Stimulated activated naive CD8-positive, alpha-beta T cell treated with anti-CD3 and anti-CD28 coated beads, Interleukin-15, amount 100 ng/mL, for 72 hours (primary cell): ENCODE data around the gene NEK11.

Experiments used
- ATAC-seq: fragments of 150-1000 bp; cut with Tn5 transposase; 2 replicates; pipeline ENCODE4 v1.10.0; 2021; ENCODE audit warnings: mild to moderate bottlenecking, moderate library complexity
- DNase-seq, 2 donors: peaks; one replicate each; pipeline ENCODE4 v3.0.0; 2021 to 2022
- H3K27ac Mint-ChIP-seq, 2 donors: one replicate each; pipeline ENCODE4 v1.8.0; 2022; ENCODE audit warnings: mild to moderate bottlenecking in 2 of 2, mixed read lengths in 2 of 2, moderate library complexity in 2 of 2
- H3K27me3 Mint-ChIP-seq: one replicate; pipeline ENCODE4 v1.8.0; 2022; ENCODE audit warnings: mixed read lengths
- H3K4me1 Mint-ChIP-seq: one replicate; pipeline ENCODE4 v1.8.0; 2022; ENCODE audit warnings: mild to moderate bottlenecking, mixed read lengths
- H3K4me3 Mint-ChIP-seq, 2 donors: one replicate each; pipeline ENCODE4 v1.8.0; 2022; ENCODE audit warnings: mild to moderate bottlenecking in 2 of 2, mixed read lengths in 2 of 2, moderate library complexity in 1 of 2
- H3K9me3 Mint-ChIP-seq, 2 donors: one replicate each; pipeline ENCODE4 v1.8.0; 2022; ENCODE audit warnings: mixed read lengths in 2 of 2

Gene NEK11

GRCh38 chr3:131221731-131222130 lies 195.1 kb downstream of the NEK11 start:
- no peak for DNase-seq

GRCh38 chr3:131222599-131222998 lies 195.9 kb downstream of the NEK11 start:
- H3K27ac Mint-ChIP-seq, result no peak overlapping the region
- DNase-seq (no peak), ATAC-seq (no peak)
- no peaks in the 10 kb centered on the region for H3K27me3 Mint-ChIP-seq
- H3K9me3 Mint-ChIP-seq, result no peaks in the 10 kb centered on the region
- peaks cover 5% of the 10 kb centered on the region for H3K4me1 Mint-ChIP-seq
- no peak overlapping the region for H3K4me3 Mint-ChIP-seq

More at GRCh38 chr3:131221731-131222130, 195.1 kb downstream of the NEK11 start:
- no peak overlapping the region for H3K27ac Mint-ChIP-seq
- no peaks in the 10 kb centered on the region for H3K27me3 Mint-ChIP-seq
- ATAC-seq, result no peak
- no peaks in the 10 kb centered on the region for H3K9me3 Mint-ChIP-seq
- H3K4me1 Mint-ChIP-seq, result peaks cover 5% of the 10 kb centered on the region
- H3K4me3 Mint-ChIP-seq, result no peak overlapping the region

- ATAC-seq (no peak), DNase-seq (no peak)
- no peak overlapping the region for H3K27ac Mint-ChIP-seq
- H3K4me3 Mint-ChIP-seq, result no peak overlapping the region
- no peaks in the 10 kb centered on the region for H3K9me3 Mint-ChIP-seq
- no peaks in the 10 kb centered on the region for H3K27me3 Mint-ChIP-seq
- H3K4me1 Mint-ChIP-seq, result peaks cover 5% of the 10 kb centered on the region
Measured at GRCh38 chr3:131223373-131224289, 197.0 kb downstream of the NEK11 start.

- no peak for DNase-seq
- peaks cover 5% of the 10 kb centered on the region for H3K4me1 Mint-ChIP-seq
- ATAC-seq, result no peak
- no peak overlapping the region for H3K27ac Mint-ChIP-seq
- no peak overlapping the region for H3K4me3 Mint-ChIP-seq
- H3K9me3 Mint-ChIP-seq, result no peaks in the 10 kb centered on the region
- no peaks in the 10 kb centered on the region for H3K27me3 Mint-ChIP-seq
Measured at GRCh38 chr3:131224886-131225550, 198.3 kb downstream of the NEK11 start.

- H3K4me3 Mint-ChIP-seq, result no peak overlapping the region
- ATAC-seq (no peak), DNase-seq (no peak)
- H3K27me3 Mint-ChIP-seq, result no peaks in the 10 kb centered on the region
- no peaks in the 10 kb centered on the region for H3K4me1 Mint-ChIP-seq
- no peak overlapping the region for H3K27ac Mint-ChIP-seq
- no peaks in the 10 kb centered on the region for H3K9me3 Mint-ChIP-seq
Measured at GRCh38 chr3:131228522-131228921, 201.8 kb downstream of the NEK11 start.

GRCh38 chr3:131231710-131232389 lies 205.2 kb downstream of the NEK11 start:
- no peak overlapping the region for H3K4me3 Mint-ChIP-seq
- no peak overlapping the region for H3K27ac Mint-ChIP-seq
- no peak for ATAC-seq
- no peaks in the 10 kb centered on the region for H3K27me3 Mint-ChIP-seq
- no peaks in the 10 kb centered on the region for H3K4me1 Mint-ChIP-seq
- DNase-seq, result no peak
- no peaks in the 10 kb centered on the region for H3K9me3 Mint-ChIP-seq

- DNase-seq (no peak), ATAC-seq (no peak)
- Mint-ChIP-seq H3K4me1 (no peaks in the 10 kb centered on the region), H3K27me3 (no peaks in the 10 kb centered on the region), H3K4me3 (no peak overlapping the region), H3K27ac (no peak overlapping the region), H3K9me3 (no peaks in the 10 kb centered on the region)
Measured at GRCh38 chr3:131232711-131233267, 206.1 kb downstream of the NEK11 start.

- Mint-ChIP-seq H3K9me3 (no peaks in the 10 kb centered on the region), H3K4me1 (no peaks in the 10 kb centered on the region), H3K27me3 (no peaks in the 10 kb centered on the region), H3K27ac (no peak overlapping the region), H3K4me3 (no peak overlapping the region)
- DNase-seq (no peak), ATAC-seq (no peak)
Measured at GRCh38 chr3:131233900-131234668, 207.4 kb downstream of the NEK11 start.

- Mint-ChIP-seq H3K27me3 (no peaks in the 10 kb centered on the region), H3K9me3 (no peaks in the 10 kb centered on the region), H3K4me3 (no peak overlapping the region), H3K4me1 (no peaks in the 10 kb centered on the region), H3K27ac (no peak overlapping the region)
- no peak for ATAC-seq
- no peak for DNase-seq
Measured at GRCh38 chr3:131236421-131236820, 209.7 kb downstream of the NEK11 start.

- Mint-ChIP-seq H3K4me3 (no peak overlapping the region), H3K27me3 (no peaks in the 10 kb centered on the region), H3K4me1 (no peaks in the 10 kb centered on the region), H3K9me3 (no peaks in the 10 kb centered on the region), H3K27ac (no peak overlapping the region)
- DNase-seq, result no peak
- ATAC-seq, result no peak
Measured at GRCh38 chr3:131238496-131238895, 211.8 kb downstream of the NEK11 start.

- no peak for ATAC-seq
- no peak for DNase-seq
- Mint-ChIP-seq H3K27ac (no peak overlapping the region), H3K9me3 (no peaks in the 10 kb centered on the region), H3K4me3 (no peak overlapping the region), H3K27me3 (no peaks in the 10 kb centered on the region), H3K4me1 (no peaks in the 10 kb centered on the region)
Measured at GRCh38 chr3:131239267-131239666, 212.6 kb downstream of the NEK11 start.

- H3K4me1 Mint-ChIP-seq, result no peaks in the 10 kb centered on the region
- H3K4me3 Mint-ChIP-seq, result no peak overlapping the region
- peaks cover 7% of the 10 kb centered on the region for H3K27me3 Mint-ChIP-seq
- ATAC-seq (no peak), DNase-seq (no peak)
- no peak overlapping the region for H3K27ac Mint-ChIP-seq
- no peaks in the 10 kb centered on the region for H3K9me3 Mint-ChIP-seq
Measured at GRCh38 chr3:131242201-131242600, 215.5 kb downstream of the NEK11 start.

- ATAC-seq, result no peak
- no peak for DNase-seq
- H3K9me3 Mint-ChIP-seq, result peaks cover 10 to 13% of the 10 kb centered on the region in 2 donors
- H3K27me3 Mint-ChIP-seq, result peaks cover 25% of the 10 kb centered on the region
- no peak overlapping the region for H3K27ac Mint-ChIP-seq
- H3K4me1 Mint-ChIP-seq, result no peaks in the 10 kb centered on the region
- no peak overlapping the region for H3K4me3 Mint-ChIP-seq
Measured at GRCh38 chr3:131250466-131250865, 223.8 kb downstream of the NEK11 start.

- no peak for ATAC-seq
- DNase-seq, result no peak
- Mint-ChIP-seq H3K4me1 (no peaks in the 10 kb centered on the region), H3K4me3 (no peak overlapping the region), H3K27ac (no peak overlapping the region), H3K27me3 (no peaks in the 10 kb centered on the region), H3K9me3 (peaks cover 2 to 11% of the 10 kb centered on the region in 2 donors)
Measured at GRCh38 chr3:131260525-131260924, 233.8 kb downstream of the NEK11 start.

GRCh38 chr3:131261104-131261503 lies 234.4 kb downstream of the NEK11 start:
- H3K9me3 Mint-ChIP-seq, result peaks cover 2 to 10% of the 10 kb centered on the region in 2 donors
- no peaks in the 10 kb centered on the region for H3K4me1 Mint-ChIP-seq
- no peak for ATAC-seq
- H3K4me3 Mint-ChIP-seq, result no peak overlapping the region
- no peaks in the 10 kb centered on the region for H3K27me3 Mint-ChIP-seq
- no peak for DNase-seq
- no peak overlapping the region for H3K27ac Mint-ChIP-seq
